Prostate gland (tissue), 2 donors: ENCODE results near the gene TESPA1. TPM values are rescaled to one million over a fixed set of nuclear protein-coding genes. Genes with fewer than 3 reads are reported as not detected.
"Not testable (repeated sequence)": the region's sequence is repeated elsewhere in the genome, so short reads cannot be mapped to it uniquely, and the experiment has no call there.

Experiments
- DNase-seq: peaks from one replicate; pipeline ENCODE4 v3.0.0-alpha.2; 2019; ENCODE audit warnings: low spot score
- H3K27ac ChIP-seq, 2 donors: fragments of 200-600 bp; sonication (generic); 2 replicates each; pipeline ENCODE4 v1.5.1; 2017 to 2019
- H3K27me3 ChIP-seq: fragments of 200-600 bp; sonication (generic); replicated peaks from 2 replicates; pipeline ENCODE4 v1.5.1; 2019; ENCODE audit not compliant: insufficient read depth
- H3K36me3 ChIP-seq, 2 donors: fragments of 200-600 bp; sonication (generic); 1 replicate in 1 of 2; 2 replicates in 1 of 2; pipeline versions ENCODE4 v1.5.1 to v1.8.1; 2017 to 2019
- H3K4me1 ChIP-seq: fragments of 200-600 bp; sonication (generic); replicated peaks from 2 replicates; pipeline ENCODE4 v1.5.1; 2019
- H3K4me3 ChIP-seq, 2 donors: fragments of 200-600 bp; sonication (generic); 2 replicates each; pipeline ENCODE4 v1.5.1; 2017 to 2019
- H3K9me3 ChIP-seq: fragments of 200-600 bp; sonication (generic); 2 replicates; pipeline ENCODE4 v1.5.1; 2017
- POLR2A ChIP-seq: fragments of 450-650 bp; IDR thresholded peaks from one replicate; pipeline ENCODE4 v1.6.1; 2016; ENCODE audit warnings: antibody characterized with exemption, mild to moderate bottlenecking
- POLR2AphosphoS5 ChIP-seq: sonication (generic); formaldehyde crosslinking; IDR thresholded peaks from one replicate; pipeline ENCODE4 v1.6.1; 2017; ENCODE audit warnings: antibody characterized with exemption
- WGBS: methylation state at CpG from one replicate; pipeline ENCODE4 v1.1.5; 2018; 5-methylcytosine and 5-hydroxymethylcytosine counted together
- intact Hi-C: fragments of 100-400 bp; cut with DNase I; formaldehyde crosslinking; loops from one replicate; pipeline ENCODE4 v1.14.2; 2022
- total RNA-seq, 2 donors: library from RNA; depleted of rRNA; stranded (reverse); fragments of >200 nt; gene quantifications; one replicate each; pipeline ENCODE4 v1.1.0, GENCODE V29; 2016
- TF ChIP-seq, protein P1 (sequence below), 4 experiments: fragments of 200-600 bp in 2 of 4; fragments of 450-650 bp in 2 of 4; sonication (generic) in 2 of 4; IDR thresholded peaks; 1 replicate in 3 of 4; 2 replicates in 1 of 4; pipeline ENCODE4 v1.5.1; 2016 to 2019; ENCODE audit warnings: antibody characterized with exemption in 4 of 4, mild to moderate bottlenecking in 2 of 4, moderate library complexity in 2 of 4

Gene TESPA1
- total RNA-seq, 2 donors from 2014 or later: 0.41 to 6.1 TPM

DNA sequence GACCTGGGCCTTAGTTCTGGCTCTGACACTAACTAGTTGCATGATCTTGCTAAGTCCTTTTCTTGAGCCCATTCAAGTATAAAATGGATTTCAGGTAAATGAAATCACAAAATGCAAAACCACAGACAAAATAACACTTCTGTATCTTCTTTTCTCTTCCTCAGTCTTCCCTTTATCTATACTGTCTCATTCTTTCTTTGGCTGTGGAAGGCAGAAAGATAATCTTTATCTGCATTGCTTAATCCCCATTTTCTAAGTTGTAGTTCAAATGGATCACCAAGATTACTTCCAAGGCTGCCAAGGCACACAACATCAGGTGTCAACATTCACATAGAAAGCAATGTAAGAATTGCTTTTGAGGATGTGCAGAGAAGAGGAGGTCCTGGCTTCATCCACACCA is 30.3 kb downstream of the TESPA1 start:
- no peak overlapping the region for H3K4me3 ChIP-seq
- TF ChIP-seq POLR2AphosphoS5 (no peak), POLR2A (no peak)
- TF ChIP-seq, protein P1, sequence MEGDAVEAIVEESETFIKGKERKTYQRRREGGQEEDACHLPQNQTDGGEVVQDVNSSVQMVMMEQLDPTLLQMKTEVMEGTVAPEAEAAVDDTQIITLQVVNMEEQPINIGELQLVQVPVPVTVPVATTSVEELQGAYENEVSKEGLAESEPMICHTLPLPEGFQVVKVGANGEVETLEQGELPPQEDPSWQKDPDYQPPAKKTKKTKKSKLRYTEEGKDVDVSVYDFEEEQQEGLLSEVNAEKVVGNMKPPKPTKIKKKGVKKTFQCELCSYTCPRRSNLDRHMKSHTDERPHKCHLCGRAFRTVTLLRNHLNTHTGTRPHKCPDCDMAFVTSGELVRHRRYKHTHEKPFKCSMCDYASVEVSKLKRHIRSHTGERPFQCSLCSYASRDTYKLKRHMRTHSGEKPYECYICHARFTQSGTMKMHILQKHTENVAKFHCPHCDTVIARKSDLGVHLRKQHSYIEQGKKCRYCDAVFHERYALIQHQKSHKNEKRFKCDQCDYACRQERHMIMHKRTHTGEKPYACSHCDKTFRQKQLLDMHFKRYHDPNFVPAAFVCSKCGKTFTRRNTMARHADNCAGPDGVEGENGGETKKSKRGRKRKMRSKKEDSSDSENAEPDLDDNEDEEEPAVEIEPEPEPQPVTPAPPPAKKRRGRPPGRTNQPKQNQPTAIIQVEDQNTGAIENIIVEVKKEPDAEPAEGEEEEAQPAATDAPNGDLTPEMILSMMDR (IDR thresholded peaks at IDR 0.05): no peak
- H3K9me3 ChIP-seq: no peaks in the 10 kb centered on the region
- intact Hi-C loops: no loop called here
- H3K27me3 ChIP-seq: no peaks in the 10 kb centered on the region
- no peaks in the 10 kb centered on the region for H3K4me1 ChIP-seq
- no peaks in the 10 kb centered on the region for H3K36me3 ChIP-seq
- no peak for DNase-seq
- H3K27ac ChIP-seq: no peak overlapping the region

DNA sequence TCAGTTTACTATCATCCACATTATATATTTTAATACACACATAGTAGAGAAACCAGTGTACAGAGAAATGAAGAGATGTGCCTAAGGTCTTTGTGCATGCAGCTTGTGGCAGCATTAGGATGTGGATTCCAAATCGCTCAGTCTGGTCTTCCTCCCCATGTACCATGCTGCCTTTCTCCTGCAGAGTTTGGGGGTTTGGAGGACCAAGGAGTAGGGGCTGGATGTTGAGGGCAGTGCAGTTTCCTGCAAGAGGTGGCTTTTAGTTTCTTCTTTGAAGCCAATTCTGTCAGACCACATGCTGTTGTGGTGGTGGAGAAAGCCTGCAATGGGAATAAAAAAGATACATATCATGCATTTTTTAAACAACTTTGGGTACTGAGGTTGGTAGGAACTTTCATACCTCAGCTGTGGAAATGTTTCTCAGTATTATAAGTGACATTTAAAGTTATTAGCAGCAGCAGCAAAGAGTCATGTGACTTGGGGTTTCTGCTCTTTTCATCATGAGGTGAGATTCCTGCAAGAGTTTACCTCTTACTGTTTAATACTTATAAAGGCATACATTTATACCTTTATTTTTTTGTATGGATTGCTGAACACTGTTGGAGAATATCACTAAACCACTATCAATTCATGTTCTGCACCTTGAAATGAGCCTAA is 34.4 kb downstream of the TESPA1 start:
- WGBS: 93% methylated on average over 1 of the region's 1 CpG
- no peak for DNase-seq
- Histone ChIP-seq H3K4me1 (peaks cover 8% of the 10 kb centered on the region), H3K4me3 (no peak overlapping the region), H3K27ac (no peak overlapping the region), H3K27me3 (no peaks in the 10 kb centered on the region), H3K36me3 (no peaks in the 10 kb centered on the region), H3K9me3 (no peaks in the 10 kb centered on the region)
- no peak for TF ChIP-seq POLR2A
- TF ChIP-seq, protein P1 (IDR thresholded peaks at IDR 0.05): no peak
- no peak for TF ChIP-seq POLR2AphosphoS5
- intact Hi-C loops: no loop called here

DNA sequence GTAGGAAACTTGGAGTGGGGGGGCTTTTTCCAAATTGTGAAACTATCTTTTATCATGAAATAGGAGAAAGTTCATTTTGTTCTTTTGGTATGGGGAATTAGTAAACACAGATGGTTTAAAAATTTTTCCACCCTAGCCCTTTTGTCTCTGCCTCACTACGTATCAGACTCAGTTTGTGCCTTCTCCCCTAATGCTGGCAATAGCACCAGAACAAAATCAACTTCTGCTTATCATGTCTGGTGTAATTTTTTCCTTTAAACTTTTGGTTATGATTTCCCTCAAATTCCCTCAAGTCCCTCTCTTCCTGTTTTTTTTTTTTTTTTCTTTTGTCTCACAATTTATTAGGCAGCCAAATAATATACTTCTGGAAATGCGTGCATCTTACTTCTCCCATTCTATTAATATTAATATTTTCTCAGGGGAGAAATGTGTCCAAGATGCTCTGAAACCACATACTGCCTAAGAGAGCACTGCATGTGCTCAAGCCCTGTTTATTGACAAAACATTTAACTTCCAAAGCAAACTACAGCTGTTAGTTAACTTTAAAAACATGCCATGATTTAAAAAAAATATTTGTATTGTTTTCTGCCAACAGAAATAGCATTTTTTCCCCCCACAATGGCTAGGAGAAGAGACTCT is 35.4 kb downstream of the TESPA1 start:
- Histone ChIP-seq H3K27ac (peak overlapping the region in 1 of 2 donors; percentile 62), H3K27me3 (no peaks in the 10 kb centered on the region), H3K4me1 (peaks cover 8% of the 10 kb centered on the region), H3K9me3 (no peaks in the 10 kb centered on the region), H3K36me3 (no peaks in the 10 kb centered on the region), H3K4me3 (no peak overlapping the region)
- intact Hi-C loops: no loop called here
- TF ChIP-seq, protein P1 (IDR thresholded peaks at IDR 0.05): no peak
- TF ChIP-seq POLR2A (no peak), POLR2AphosphoS5 (no peak)
- DNase-seq: no peak
- 52% methylated on average over 2 of the region's 2 CpGs for WGBS

DNA sequence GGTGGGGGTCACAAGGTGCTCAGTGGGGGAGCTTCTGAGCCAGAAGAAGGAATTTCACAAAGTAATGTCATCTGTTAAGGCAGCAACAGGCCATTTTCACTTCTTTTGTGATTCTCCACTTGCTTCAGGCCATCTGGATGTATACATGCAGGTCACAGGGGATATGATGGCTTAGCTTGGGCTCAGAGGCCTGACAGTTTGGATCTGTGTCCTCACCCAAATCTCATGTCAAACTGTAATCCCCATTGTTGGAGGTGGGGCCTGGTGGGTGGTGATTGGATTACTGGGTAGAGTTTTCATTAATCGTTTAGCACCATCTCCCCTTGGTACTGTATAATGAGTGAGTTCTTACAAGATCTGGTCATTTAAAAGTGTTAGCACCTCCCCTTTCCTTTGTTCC is 36.4 kb downstream of the TESPA1 start:
- Histone ChIP-seq H3K27me3 (no peaks in the 10 kb centered on the region), H3K4me3 (peak overlapping the region in 1 of 2 donors; percentile 18), H3K27ac (peak overlapping the region; percentile 24 to 62), H3K36me3 (no peaks in the 10 kb centered on the region), H3K9me3 (no peaks in the 10 kb centered on the region), H3K4me1 (peaks cover 8% of the 10 kb centered on the region)
- intact Hi-C loops: no loop called here
- 82% methylated on average over 1 of the region's 1 CpG for WGBS
- TF ChIP-seq POLR2A: no peak
- TF ChIP-seq, protein P1 (IDR thresholded peaks at IDR 0.05): no peak
- no peak for TF ChIP-seq POLR2AphosphoS5
- no peak for DNase-seq

DNA sequence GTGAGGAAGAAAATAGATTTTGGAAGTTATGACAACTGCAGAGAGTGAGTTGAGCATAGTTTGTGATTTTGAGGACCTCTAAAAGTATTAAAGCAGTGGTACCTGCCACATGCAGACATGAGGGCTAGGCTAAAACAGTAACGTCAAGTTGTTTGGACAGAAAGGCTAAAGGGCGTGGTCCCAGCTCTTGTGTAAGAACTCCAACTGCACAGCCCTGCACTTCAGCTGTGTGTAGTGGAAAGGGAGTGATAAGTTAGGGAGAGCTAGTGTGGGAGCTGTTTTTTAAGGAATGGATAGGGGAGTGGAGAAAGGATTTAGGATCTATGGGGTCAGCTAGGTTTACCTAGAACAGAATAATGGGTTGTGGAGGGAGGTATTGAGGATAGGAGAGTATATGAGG is 39.5 kb downstream of the TESPA1 start:
- intact Hi-C loops: no loop called here
- Histone ChIP-seq H3K27ac (no peak overlapping the region), H3K9me3 (no peaks in the 10 kb centered on the region), H3K4me1 (peaks cover 16% of the 10 kb centered on the region), H3K36me3 (no peaks in the 10 kb centered on the region), H3K27me3 (no peaks in the 10 kb centered on the region), H3K4me3 (no peak overlapping the region)
- WGBS: 60% methylated on average over 2 of the region's 2 CpGs
- TF ChIP-seq, protein P1 (IDR thresholded peaks at IDR 0.05): no peak
- TF ChIP-seq POLR2A (no peak), POLR2AphosphoS5 (no peak)
- DNase-seq: no peak

DNA sequence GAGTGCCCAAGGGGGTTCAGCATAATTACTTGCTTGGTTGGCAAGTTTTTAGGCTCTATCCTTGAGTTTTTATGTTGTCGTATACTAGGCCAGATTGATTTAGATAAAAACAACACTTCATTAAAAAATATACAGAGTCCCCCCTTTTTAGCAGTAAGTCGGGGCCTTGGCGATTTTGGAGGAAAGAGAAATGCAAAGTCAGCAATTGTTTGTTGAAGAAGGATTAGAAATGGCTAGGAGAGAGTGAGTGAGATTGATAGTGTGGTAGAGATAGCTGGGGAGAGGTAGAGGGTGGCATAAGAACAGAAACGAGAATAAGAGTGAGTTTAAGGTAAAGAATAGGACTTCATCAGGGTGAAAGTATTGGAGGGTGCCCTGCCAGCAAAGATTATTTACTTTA is 41.3 kb downstream of the TESPA1 start:
- H3K4me3 ChIP-seq, H3K27me3 ChIP-seq, intact Hi-C loops, H3K36me3 ChIP-seq, DNase-seq, H3K27ac ChIP-seq, H3K9me3 ChIP-seq: not testable (repeated sequence)
- peaks cover 11% of the 10 kb centered on the region for H3K4me1 ChIP-seq
- 55% methylated on average over 4 of the region's 4 CpGs for WGBS
